CD4-positive, alpha-beta T cell treated with Interleukin-17A for 1 hour (primary cell): ENCODE results near the gene RGL2.
"Not testable (repeated sequence)": the region's sequence is repeated elsewhere in the genome, so short reads cannot be mapped to it uniquely, and the experiment has no call there.

ENCODE experiments used
- DNase-seq: peaks from one replicate; pipeline ENCODE4 v3.0.0-alpha.2; 2020

Gene RGL2

GRCh38 chr6:33298773-33299236 lies at the start of gene RGL2:
Gene RGL2, minus strand, starts transcription at chr6:33298942. Its CDS starts 332 bp downstream, at chr6:33298610.
- peak; percentile 76 for DNase-seq

GRCh38 chr6:33347816-33348215 lies 49.1 kb upstream of the RGL2 start:
- no peak for DNase-seq

- DNase-seq: not testable (repeated sequence)
These were observed 48.2 kb upstream of the RGL2 start for GRCh38 chr6:33346972-33347371.

GRCh38 chr6:33344701-33345697 lies 46.3 kb upstream of the RGL2 start:
- peak; percentile 91 for DNase-seq

- peak; percentile 91 for DNase-seq
These were observed 45.3 kb upstream of the RGL2 start for GRCh38 chr6:33343953-33344611.

GRCh38 chr6:33343606-33343952 lies 44.8 kb upstream of the RGL2 start:
- not testable (repeated sequence) for DNase-seq

GRCh38 chr6:33339193-33339592 lies 40.5 kb upstream of the RGL2 start:
- no peak for DNase-seq

- no peak for DNase-seq
These were observed 37.8 kb upstream of the RGL2 start for GRCh38 chr6:33336495-33336894.

- no peak for DNase-seq
These were observed 37.2 kb upstream of the RGL2 start for GRCh38 chr6:33335916-33336315.

- DNase-seq: no peak
These were observed 34.9 kb upstream of the RGL2 start for GRCh38 chr6:33333666-33334065.

GRCh38 chr6:33330736-33331135 lies 32.0 kb upstream of the RGL2 start:
- DNase-seq: no peak

- no peak for DNase-seq
These were observed 30.3 kb upstream of the RGL2 start for GRCh38 chr6:33329058-33329457.

GRCh38 chr6:33324125-33324524 lies 25.4 kb upstream of the RGL2 start:
- no peak for DNase-seq

GRCh38 chr6:33323623-33323948 lies 24.8 kb upstream of the RGL2 start:
- no peak for DNase-seq

GRCh38 chr6:33321227-33321626 lies 22.5 kb upstream of the RGL2 start:
- DNase-seq: no peak

GRCh38 chr6:33320315-33321181 lies 21.8 kb upstream of the RGL2 start:
- DNase-seq: no peak

- DNase-seq: no peak
These were observed 21.2 kb upstream of the RGL2 start for GRCh38 chr6:33319939-33320314.

- DNase-seq: no peak
These were observed 19.8 kb upstream of the RGL2 start for GRCh38 chr6:33318426-33319073.

GRCh38 chr6:33317669-33318425 lies 19.1 kb upstream of the RGL2 start, which contains the start of gene ZBTB22:
Gene ZBTB22, minus strand, starts transcription at chr6:33317744. Its CDS starts 828 bp downstream, at chr6:33316916.
- peak; percentile 98 for DNase-seq

GRCh38 chr6:33317419-33317668 lies 18.6 kb upstream of the RGL2 start:
- no peak for DNase-seq

GRCh38 chr6:33316603-33317418 lies 18.1 kb upstream of the RGL2 start:
- DNase-seq: peak; percentile 43
